ENCODE data around the gene SLC38A2.

Gene SLC38A2

DNA sequence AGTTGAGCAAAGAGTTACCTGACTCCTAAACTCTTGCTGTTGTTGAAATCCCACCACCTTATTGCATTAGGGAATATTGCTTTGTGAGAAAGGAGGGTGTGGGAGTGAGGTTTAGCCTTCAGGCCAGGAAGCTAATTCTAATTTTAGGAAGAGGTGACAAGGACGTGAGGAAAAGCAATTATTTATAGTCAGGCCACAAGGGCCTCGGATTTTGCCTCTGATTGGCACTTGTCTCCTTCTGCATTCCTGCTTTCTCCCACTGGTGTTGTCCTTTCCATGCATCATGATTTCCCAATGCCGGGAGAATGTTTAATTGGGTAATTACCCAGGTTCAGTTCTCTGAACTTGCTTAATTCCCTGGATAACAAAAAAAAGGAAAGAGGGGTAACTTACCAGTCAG is 37.9 kb upstream of the SLC38A2 start:
- no peak for DNase-seq (ENCODE audit: extremely low read depth, low read depth)
- H3K4me3 ChIP-seq (replicated peaks; ENCODE audit: low read depth, low read length) = no peak overlapping the region
- no peak for TF ChIP-seq CTCF (IDR thresholded peaks at IDR 0.05; ENCODE audit: low read depth, low read length, missing control alignments)

DNA sequence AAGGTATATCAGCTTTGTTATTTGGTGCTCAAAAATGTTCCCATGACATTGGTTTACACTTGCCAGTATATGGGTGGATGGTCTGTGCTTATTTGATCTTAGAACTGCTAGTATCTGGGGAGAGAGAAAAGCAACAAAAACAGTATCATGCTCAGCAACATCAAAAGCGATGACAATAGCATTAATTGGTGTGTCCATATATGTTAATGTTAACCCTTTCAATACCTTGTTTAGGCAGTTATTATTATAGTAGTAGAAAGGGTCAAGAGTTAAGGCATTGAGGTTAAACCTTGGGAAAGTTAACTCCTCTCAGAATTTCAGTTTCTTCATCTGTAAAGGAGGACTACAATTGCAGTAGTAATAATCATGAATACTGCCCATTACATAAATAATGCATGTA is 37.4 kb upstream of the SLC38A2 start:
- no peak for DNase-seq (ENCODE audit: extremely low read depth, low read depth)
- H3K4me3 ChIP-seq (replicated peaks; ENCODE audit: low read depth, low read length) = no peak overlapping the region
- no peak for TF ChIP-seq CTCF (IDR thresholded peaks at IDR 0.05; ENCODE audit: low read depth, low read length, missing control alignments)

- no peak for DNase-seq (ENCODE audit: extremely low read depth, low read depth)
- no peak overlapping the region for H3K4me3 ChIP-seq (replicated peaks; ENCODE audit: low read depth, low read length)
- TF ChIP-seq CTCF (IDR thresholded peaks at IDR 0.05; ENCODE audit: low read depth, low read length, missing control alignments) = no peak
Observed at GRCh38 chr12:46409342-46409741, 36.8 kb upstream of the SLC38A2 start.

- DNase-seq (ENCODE audit: extremely low read depth, low read depth) = no peak
- TF ChIP-seq CTCF (IDR thresholded peaks at IDR 0.05; ENCODE audit: low read depth, low read length, missing control alignments) = no peak
- no peak overlapping the region for H3K4me3 ChIP-seq (replicated peaks; ENCODE audit: low read depth, low read length)
Observed at GRCh38 chr12:46408441-46408840, 35.9 kb upstream of the SLC38A2 start.

GRCh38 chr12:46407361-46407760 is 34.8 kb upstream of the SLC38A2 start:
- DNase-seq (ENCODE audit: extremely low read depth, low read depth) = no peak
- no peak overlapping the region for H3K4me3 ChIP-seq (replicated peaks; ENCODE audit: low read depth, low read length)
- no peak for TF ChIP-seq CTCF (IDR thresholded peaks at IDR 0.05; ENCODE audit: low read depth, low read length, missing control alignments)

DNA sequence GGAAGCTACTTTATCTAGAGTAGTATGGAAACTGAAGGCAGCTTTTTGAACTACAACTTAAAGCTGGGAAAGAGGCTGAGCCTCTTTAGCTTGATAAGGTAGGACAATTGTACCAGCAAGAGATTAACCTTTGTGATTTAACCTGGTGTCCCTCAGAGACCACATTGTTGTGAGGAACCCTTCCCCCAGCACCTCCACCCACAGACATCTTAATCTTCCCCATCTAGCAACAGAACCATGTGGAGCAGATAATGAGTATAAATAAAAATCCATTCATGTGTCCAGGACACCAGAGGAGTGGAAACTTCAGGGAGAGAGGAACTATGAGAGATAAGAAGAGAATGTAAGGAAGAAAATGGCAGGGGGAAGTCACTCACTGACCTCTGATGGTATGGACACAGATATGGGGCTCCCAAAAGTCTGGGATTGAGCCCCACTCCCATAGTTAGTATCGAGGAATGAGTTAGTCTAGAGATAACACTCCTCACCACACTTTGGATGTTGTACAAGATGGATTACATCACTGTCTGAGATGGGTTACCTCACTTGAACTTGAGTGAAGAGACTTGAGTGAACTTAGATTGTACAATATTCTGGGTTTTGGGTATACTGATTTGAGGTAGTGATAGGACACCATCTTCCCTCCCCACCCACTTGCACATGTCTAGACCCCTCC is 33.9 kb upstream of the SLC38A2 start:
- DNase-seq (ENCODE audit: extremely low read depth, low read depth) = no peak
- TF ChIP-seq CTCF (IDR thresholded peaks at IDR 0.05; ENCODE audit: low read depth, low read length, missing control alignments) = no peak
- H3K4me3 ChIP-seq (replicated peaks; ENCODE audit: low read depth, low read length) = no peak overlapping the region

DNA sequence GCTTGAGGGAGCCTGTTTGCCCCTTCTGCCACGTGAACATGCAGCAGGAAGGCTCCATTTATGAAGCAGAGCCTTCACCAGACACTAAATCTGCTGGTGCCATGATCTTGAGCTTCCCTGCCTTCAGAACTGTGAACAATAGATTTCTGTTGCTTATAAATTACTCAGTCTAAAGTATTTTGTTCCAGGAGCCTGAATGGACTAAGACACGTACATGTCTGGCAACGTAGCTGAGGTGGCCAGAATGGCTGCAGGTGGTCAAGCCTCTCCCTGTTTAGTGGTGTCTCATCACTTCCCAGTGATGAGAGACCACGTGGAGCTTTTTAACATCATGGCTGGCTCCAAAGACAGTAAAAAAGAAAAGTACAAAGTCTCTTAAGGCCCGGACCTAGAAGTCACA is 32.2 kb upstream of the SLC38A2 start:
- H3K4me3 ChIP-seq (replicated peaks; ENCODE audit: low read depth, low read length) = no peak overlapping the region
- no peak for TF ChIP-seq CTCF (IDR thresholded peaks at IDR 0.05; ENCODE audit: low read depth, low read length, missing control alignments)
- DNase-seq (ENCODE audit: extremely low read depth, low read depth) = no peak

Measured in HFF-Myc (cell line).